GM18861 (cell line): Measurements from ENCODE around the gene MIGA2.
"Not testable (repeated sequence)": the region's sequence is repeated elsewhere in the genome, so short reads cannot be mapped to it uniquely, and the experiment has no call there.

Experiments
- ATAC-seq: cut with Tn5 transposase; IDR thresholded peaks from one replicate; pipeline ENCODE4 v1.9.1; 2021; ENCODE audit not compliant: unreplicated experiment

The MIGA2 gene

DNA sequence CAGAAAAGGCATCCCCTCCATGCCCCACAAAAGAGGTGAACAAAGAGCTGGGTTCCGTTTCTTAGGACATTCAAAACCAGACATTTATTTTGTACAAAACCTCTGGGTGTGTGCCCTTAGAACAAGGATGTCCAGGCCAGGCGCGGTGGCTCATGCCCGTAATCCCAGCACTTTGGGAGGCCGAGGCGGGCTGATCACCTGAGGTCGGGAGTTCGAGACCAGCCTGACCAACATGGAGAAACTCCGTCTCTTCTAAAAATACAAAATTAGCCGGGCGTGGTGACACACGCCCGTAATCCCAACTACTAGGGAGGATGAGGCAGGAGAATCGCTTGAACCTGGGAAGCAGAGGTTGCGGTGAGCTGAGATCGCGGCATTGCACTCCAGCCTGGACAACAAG lies 76.1 kb downstream of the MIGA2 start:
- ATAC-seq, result not testable (repeated sequence)

DNA sequence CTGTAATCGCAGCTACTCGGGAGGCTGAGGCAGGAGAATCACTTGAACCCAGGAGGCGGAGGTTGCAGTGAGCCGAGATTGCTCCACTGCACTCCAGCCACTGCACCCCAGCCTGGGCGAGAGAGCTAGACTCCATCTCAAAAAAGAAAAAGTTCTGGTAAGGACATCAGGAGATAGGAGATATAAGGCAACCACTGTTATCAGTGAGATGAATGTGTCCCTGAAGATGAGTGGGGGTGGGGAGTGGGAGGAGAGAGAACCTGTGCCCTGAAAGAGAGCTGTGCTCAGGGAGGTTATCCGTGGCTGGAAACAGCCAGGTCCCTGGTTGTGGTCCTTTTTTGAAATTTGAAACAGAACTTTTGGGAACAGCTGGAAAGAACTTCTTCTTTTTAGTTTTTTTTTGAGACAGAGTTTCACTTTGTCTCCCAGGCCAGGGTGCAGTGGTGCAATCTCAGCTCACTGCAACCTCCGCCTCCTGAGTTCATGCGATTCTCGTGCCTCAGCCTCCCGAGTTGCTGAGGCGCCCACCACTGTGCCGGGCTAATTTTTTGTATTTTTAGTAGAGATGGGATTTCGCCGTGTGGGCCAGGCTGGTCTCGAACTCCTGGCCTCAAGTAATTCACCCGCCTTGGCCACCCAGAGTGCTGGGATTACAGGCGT lies 77.3 kb downstream of the MIGA2 start:
- no peak for ATAC-seq

DNA sequence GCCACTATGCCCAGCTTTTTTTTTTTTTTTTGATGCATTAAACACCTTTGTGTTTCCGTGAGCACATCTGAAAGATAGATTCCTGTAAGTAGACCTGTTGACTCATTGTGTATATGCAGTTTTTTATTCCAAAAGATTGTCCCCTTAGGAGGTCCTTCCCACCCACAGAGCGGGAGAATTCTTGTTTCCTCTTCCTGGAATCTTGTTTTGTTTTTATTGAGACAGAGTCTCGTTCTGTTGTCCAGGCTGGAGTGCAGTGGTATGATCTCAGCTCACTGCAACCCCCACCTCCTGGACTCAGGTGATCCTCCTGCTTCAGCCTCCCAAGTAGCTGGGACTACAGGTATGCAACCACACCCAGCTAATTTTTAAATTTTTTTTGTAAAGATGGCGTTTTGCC lies 82.4 kb downstream of the MIGA2 start:
- no peak for ATAC-seq

DNA sequence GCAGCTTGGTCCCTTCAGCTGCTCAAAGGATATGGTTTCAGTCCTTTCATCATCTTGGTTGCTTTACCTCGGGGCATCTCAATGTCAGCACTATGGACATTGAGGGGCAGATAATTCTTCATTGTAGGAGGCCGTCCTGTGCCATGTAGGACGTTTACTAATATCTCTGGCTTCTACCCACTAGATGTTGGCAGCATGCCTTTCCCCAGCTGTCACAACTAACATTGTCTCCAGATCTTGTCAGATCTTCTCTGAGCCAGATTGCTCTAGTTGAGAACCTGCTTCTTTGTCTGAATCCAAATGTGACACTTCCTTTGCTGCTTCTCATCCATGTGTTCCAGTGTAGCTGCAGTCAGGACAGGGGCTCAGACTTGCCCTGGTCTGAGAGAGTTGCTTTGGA lies 85.1 kb downstream of the MIGA2 start:
- no peak for ATAC-seq
